Keratinocyte (primary cell): Measurements from ENCODE around the gene BRD3OS. TPM values are rescaled to one million over a fixed set of nuclear protein-coding genes. Genes with fewer than 3 reads are reported as not detected.

ENCODE experiments used
- DNase-seq: peaks from one replicate; pipeline ENCODE4 v3.0.0-alpha.2; 2011; ENCODE audit warnings: low read depth, missing footprints, low spot score
- FAIRE-seq: peaks from 2 replicates; lab custom pipeline; 2011; peaks lifted over from hg19 to GRCh38; lab: Jason Lieb, UNC
- H2AFZ ChIP-seq: 2 replicates; pipeline ENCODE4 v1.6.0; 2012; ENCODE audit warnings: low read length, control low read depth, inconsistent platforms; ENCODE audit not compliant: control insufficient read depth
- H3K27ac ChIP-seq: 2 replicates; pipeline ENCODE4 v1.5.1; 2011; ENCODE audit warnings: low read length; ENCODE audit not compliant: control insufficient read depth, insufficient read depth
- H3K27me3 ChIP-seq: 3 replicates; pipeline ENCODE4 v1.6.0; 2011; ENCODE audit warnings: low read length; ENCODE audit not compliant: control insufficient read depth, insufficient read depth; ENCODE audit errors: extremely low read depth
- H3K36me3 ChIP-seq, 2 experiments: 2 replicates in 1 of 2; 3 replicates in 1 of 2; pipeline ENCODE4 v1.5.1; 2011; ENCODE audit warnings: low read length in 2 of 2, mild to moderate bottlenecking in 1 of 2; ENCODE audit not compliant: control insufficient read depth in 2 of 2, insufficient read depth in 2 of 2; ENCODE audit errors: extremely low read depth in 1 of 2
- H3K4me1 ChIP-seq: 3 replicates; pipeline ENCODE4 v1.5.1; 2011; ENCODE audit warnings: low read length; ENCODE audit not compliant: control insufficient read depth, insufficient read depth; ENCODE audit errors: extremely low read depth
- H3K4me2 ChIP-seq: 3 replicates; pipeline ENCODE4 v1.6.0; 2011; ENCODE audit warnings: low read depth, low read length; ENCODE audit not compliant: control insufficient read depth, insufficient read depth; ENCODE audit errors: extremely low read depth
- H3K4me3 ChIP-seq, 3 experiments: fragments of 200-600 bp in 1 of 3; sonication (generic) in 1 of 3; 2 replicates in 2 of 3; 3 replicates in 1 of 3; pipeline ENCODE4 v1.5.1; 2011 to 2016; ENCODE audit warnings: low read length in 3 of 3, mild to moderate bottlenecking in 3 of 3, control low read depth in 2 of 3, inconsistent platforms in 1 of 3, low read depth in 1 of 3, mixed read lengths in 1 of 3, mixed run types in 1 of 3, moderate library complexity in 1 of 3; ENCODE audit not compliant: control insufficient read depth in 2 of 3, insufficient read depth in 2 of 3; ENCODE audit errors: extremely low read depth in 1 of 3
- H3K79me2 ChIP-seq: 2 replicates; pipeline ENCODE4 v1.6.0; 2012; ENCODE audit warnings: low read length; ENCODE audit not compliant: control insufficient read depth, insufficient read depth
- H3K9ac ChIP-seq: 3 replicates; pipeline ENCODE4 v1.6.0; 2011; ENCODE audit warnings: low read length; ENCODE audit not compliant: control insufficient read depth, insufficient read depth; ENCODE audit errors: extremely low read depth
- H3K9me1 ChIP-seq: 3 replicates; pipeline ENCODE4 v1.6.0; 2011; ENCODE audit warnings: low read length; ENCODE audit not compliant: control insufficient read depth, insufficient read depth; ENCODE audit errors: extremely low read depth
- H3K9me3 ChIP-seq: 2 replicates; pipeline ENCODE4 v1.5.1; 2012; ENCODE audit warnings: low read depth, low read length; ENCODE audit not compliant: control insufficient read depth
- H4K20me1 ChIP-seq: 3 replicates; pipeline ENCODE4 v1.6.0; 2011; ENCODE audit warnings: low read length; ENCODE audit not compliant: control insufficient read depth, insufficient read depth; ENCODE audit errors: extremely low read depth
- CTCF ChIP-seq, 3 experiments: IDR thresholded peaks in 1 of 3; conservative IDR thresholded peaks in 1 of 3; optimal IDR thresholded peaks in 1 of 3; 2 replicates in 2 of 3; 3 replicates in 1 of 3; pipeline versions ENCODE3 to v1.5.1; 2011; ENCODE audit warnings: low read length in 3 of 3, mild to moderate bottlenecking in 3 of 3, moderate library complexity in 2 of 3, control low read depth in 1 of 3, inconsistent platforms in 1 of 3; ENCODE audit not compliant: insufficient read depth in 2 of 3; ENCODE audit errors: extremely low read depth in 1 of 3
- EZH2 ChIP-seq: IDR thresholded peaks from one replicate; pipeline ENCODE4 v1.6.1; 2012; ENCODE audit warnings: inconsistent platforms, mild to moderate bottlenecking, low read length, moderate library complexity
- dilution Hi-C: fragments of 300-500 bp; cut with MboI; formaldehyde crosslinking; loops from one replicate; pipeline ENCODE4 v1.7.0; 2020; ENCODE audit warnings: low sequenced_read_pairs; ENCODE audit not compliant: extremely low pct_ligation_motif_present
- polyA plus RNA-seq, 5 experiments: library from polyadenylated mRNA; depleted of rRNA in 3 of 5; stranded (reverse) in 3 of 5; stranded (forward) in 1 of 5; unstranded in 1 of 5; fragments of >200 nt; gene quantifications; 1 replicate in 1 of 5; 2 replicates in 3 of 5; 3 replicates in 1 of 5; pipeline versions ENCODE4 v1.2.1 to v1.2.3, GENCODE V29; 2011 to 2012; ENCODE audit warnings: missing spikeins in 2 of 5, low read depth in 1 of 5, low replicate concordance in 1 of 5

BRD3OS gene
- polyA plus RNA-seq, 1 donor (not counting 4 experiments of a cell fraction or from before 2014, with no cell fraction given), result 8.5 TPM

- Histone ChIP-seq H2AFZ (no peak overlapping the region), H3K4me3 (no peak overlapping the region), H3K4me1 (no peaks in the 10 kb centered on the region), H3K27me3 (no peaks in the 10 kb centered on the region), H3K9me3 (no peaks in the 10 kb centered on the region), H3K79me2 (no peaks in the 10 kb centered on the region), H4K20me1 (no peaks in the 10 kb centered on the region), H3K36me3 (peaks cover 4 to 28% of the 10 kb centered on the region in 2 experiments), H3K9me1 (no peaks in the 10 kb centered on the region), H3K9ac (no peak overlapping the region), H3K27ac (no peak overlapping the region), H3K4me2 (no peak overlapping the region)
- dilution Hi-C loops, result no loop called here
- TF ChIP-seq CTCF (optimal IDR thresholded peaks at IDR 0.05 in 1 of 3, IDR thresholded peaks at IDR 0.05 in 1 of 3, conservative IDR thresholded peaks at IDR 0.05 in 1 of 3; ENCODE audit: extremely low read depth in 1 of 3, insufficient read depth in 2 of 3, low read length in 3 of 3), result no peak
- TF ChIP-seq EZH2, result no peak
- DNase-seq (no peak), FAIRE-seq (no peak)
Observed at GRCh38 chr9:134043531-134043988, 18.3 kb downstream of the BRD3OS start.

- H3K36me3 ChIP-seq, result peaks cover 4 to 22% of the 10 kb centered on the region in 2 experiments
- H3K9ac ChIP-seq, result no peak overlapping the region
- no peak overlapping the region for H3K27ac ChIP-seq
- no peak overlapping the region for H3K4me3 ChIP-seq
- H3K4me1 ChIP-seq, result no peaks in the 10 kb centered on the region
- dilution Hi-C loops, result no loop called here
- H3K9me3 ChIP-seq, result no peaks in the 10 kb centered on the region
- no peaks in the 10 kb centered on the region for H3K9me1 ChIP-seq
- FAIRE-seq, result no peak
- no peaks in the 10 kb centered on the region for H3K27me3 ChIP-seq
- H3K79me2 ChIP-seq, result no peaks in the 10 kb centered on the region
- TF ChIP-seq CTCF (optimal IDR thresholded peaks at IDR 0.05 in 1 of 3, IDR thresholded peaks at IDR 0.05 in 1 of 3, conservative IDR thresholded peaks at IDR 0.05 in 1 of 3; ENCODE audit: extremely low read depth in 1 of 3, insufficient read depth in 2 of 3, low read length in 3 of 3), result no peak
- no peak for TF ChIP-seq EZH2
- H3K4me2 ChIP-seq, result no peak overlapping the region
- no peaks in the 10 kb centered on the region for H4K20me1 ChIP-seq
- no peak overlapping the region for H2AFZ ChIP-seq
- no peak for DNase-seq
Observed at GRCh38 chr9:134044944-134045343, 19.7 kb downstream of the BRD3OS start.
